B cell (primary cell): Measurements from ENCODE around the gene ARL14EPL. TPM values are rescaled to one million over a fixed set of nuclear protein-coding genes. Genes with fewer than 3 reads are reported as not detected.

Experiments used
- ATAC-seq: fragments of 200-7000 bp; cut with Tn5 transposase; one replicate; pipeline ENCODE4 v1.10.0; 2021; ENCODE audit warnings: low read depth, mild to moderate bottlenecking, moderate number of reproducible peaks, moderate library complexity
- CTCF ChIA-PET: fragments of 350-600 bp; sonication (Branson Sonifier 250); formaldehyde crosslinking; loops from one replicate; lab custom pipeline; 2021; ENCODE audit warnings: antibody characterized with exemption, inconsistent platforms; lab: Charles Lee
- POLR2A ChIA-PET: fragments of 350-600 bp; sonication (Branson Sonifier 250); formaldehyde crosslinking; loops from one replicate; lab custom pipeline; 2021; ENCODE audit warnings: antibody characterized with exemption; lab: Charles Lee
- DNase-seq: peaks from one replicate; pipeline ENCODE4 v3.0.0; 2013
- H2AFZ ChIP-seq: 2 replicates; pipeline ENCODE4 v1.6.1; 2012; ENCODE audit warnings: mild to moderate bottlenecking, low read depth, low read length; ENCODE audit not compliant: insufficient read depth, poor library complexity, severe bottlenecking
- H3K27ac ChIP-seq, 2 donors: 1 replicate in 1 of 2; 2 replicates in 1 of 2; pipeline ENCODE4 v1.5.1; 2012 to 2013; ENCODE audit warnings: low read length in 2 of 2, mild to moderate bottlenecking in 2 of 2, moderate library complexity in 1 of 2
- H3K27me3 ChIP-seq, 4 experiments: fragments of 200-600 bp in 1 of 4; sonication (generic) in 1 of 4; replicated peaks in 1 of 4; 1 replicate in 2 of 4; 2 replicates in 2 of 4; pipeline versions ENCODE4 v1.6.1 to v1.7.0; 2013 to 2016; ENCODE audit warnings: low read length in 3 of 4, mild to moderate bottlenecking in 2 of 4, mixed read lengths in 1 of 4, moderate library complexity in 1 of 4; ENCODE audit not compliant: insufficient read depth in 4 of 4, control insufficient read depth in 3 of 4; ENCODE audit errors: control extremely low read depth in 1 of 4
- H3K36me3 ChIP-seq, 2 experiments: replicated peaks in 1 of 2; 1 replicate in 1 of 2; 2 replicates in 1 of 2; pipeline versions ENCODE4 v1.6.1 to v1.7.1; 2013; ENCODE audit warnings: low read length in 1 of 2; ENCODE audit not compliant: insufficient read depth in 2 of 2, control insufficient read depth in 1 of 2; ENCODE audit errors: control extremely low read depth in 1 of 2, extremely low read depth in 1 of 2
- H3K4me1 ChIP-seq, 2 donors: fragments of 200-600 bp in 1 of 2; sonication (generic) in 1 of 2; 1 replicate in 1 of 2; 2 replicates in 1 of 2; pipeline versions ENCODE4 v1.5.1 to v1.6.1; 2013 to 2017; ENCODE audit warnings: low read length in 2 of 2; ENCODE audit not compliant: control insufficient read depth in 2 of 2, insufficient read depth in 2 of 2
- H3K4me2 ChIP-seq: replicated peaks from 2 replicates; pipeline ENCODE3; 2012; ENCODE audit warnings: mild to moderate bottlenecking, low read depth, low read length; ENCODE audit not compliant: poor library complexity, severe bottlenecking
- H3K4me3 ChIP-seq, 5 experiments: fragments of 200-600 bp in 1 of 5; sonication (generic) in 1 of 5; 1 replicate in 3 of 5; 2 replicates in 2 of 5; pipeline versions ENCODE4 v1.5.1 to v1.7.0; 2011 to 2016; ENCODE audit warnings: low read length in 4 of 5, mild to moderate bottlenecking in 4 of 5, low read depth in 2 of 5, control low read depth in 1 of 5, moderate library complexity in 1 of 5; ENCODE audit not compliant: insufficient read depth in 1 of 5; ENCODE audit errors: control extremely low read depth in 1 of 5, extremely low read depth in 1 of 5
- H3K79me2 ChIP-seq: fragments of 200-600 bp; sonication (generic); one replicate; pipeline ENCODE4 v1.6.0; 2016; ENCODE audit warnings: low read length; ENCODE audit not compliant: control insufficient read depth, insufficient read depth
- H3K9ac ChIP-seq: fragments of 200-600 bp; sonication (generic); 2 replicates; pipeline ENCODE4 v1.6.1; 2017; ENCODE audit warnings: mild to moderate bottlenecking, low read length, moderate library complexity
- H3K9me3 ChIP-seq, 3 donors: one replicate each; pipeline versions ENCODE4 v1.6.1 to v1.7.1; 2013; ENCODE audit warnings: low read length in 2 of 3; ENCODE audit not compliant: control insufficient read depth in 2 of 3, insufficient read depth in 1 of 3; ENCODE audit errors: control extremely low read depth in 1 of 3
- H4K20me1 ChIP-seq: 2 replicates; pipeline ENCODE4 v1.6.0; 2012; ENCODE audit warnings: mild to moderate bottlenecking, low read length; ENCODE audit not compliant: insufficient read depth, control insufficient read depth, poor library complexity, severe bottlenecking
- H3K27ac Mint-ChIP-seq: one replicate; pipeline ENCODE4 v1.8.0; 2021; ENCODE audit warnings: mixed read lengths
- H3K27me3 Mint-ChIP-seq: one replicate; pipeline ENCODE4 v1.8.0; 2021; ENCODE audit warnings: mixed read lengths
- H3K4me1 Mint-ChIP-seq: one replicate; pipeline ENCODE4 v1.8.0; 2021; ENCODE audit warnings: mixed read lengths
- H3K4me3 Mint-ChIP-seq: one replicate; pipeline ENCODE4 v1.8.0; 2021; ENCODE audit warnings: mixed read lengths
- H3K9me3 Mint-ChIP-seq: one replicate; pipeline ENCODE4 v1.8.0; 2022; ENCODE audit warnings: mixed read lengths; ENCODE audit not compliant: insufficient read depth
- CTCF ChIP-seq: fragments of 200-600 bp; IDR thresholded peaks from one replicate; pipeline ENCODE4 v1.8.0; 2022; ENCODE audit warnings: antibody characterized with exemption, mild to moderate bottlenecking
- EZH2 ChIP-seq: IDR thresholded peaks from 2 replicates; pipeline ENCODE4 v1.6.1; 2012; ENCODE audit warnings: borderline replicate concordance, low read depth, mild to moderate bottlenecking, moderate library complexity, low read length; ENCODE audit not compliant: insufficient read depth, poor library complexity, severe bottlenecking
- WGBS: methylation state at CpG from one replicate; pipeline ENCODE4 v1.1.5; 2013; ENCODE audit warnings: missing lambda C conversion rate; ENCODE audit not compliant: insufficient coverage; 5-methylcytosine and 5-hydroxymethylcytosine counted together
- intact Hi-C: fragments of 100-400 bp; cut with micrococcal nuclease; formaldehyde crosslinking; loops from one replicate; pipeline ENCODE4 v1.10.0; 2022
- polyA plus RNA-seq: library from polyadenylated mRNA; depleted of rRNA; stranded (reverse); fragments of >200 nt; gene quantifications from 2 replicates; pipeline ENCODE4 v1.2.3, GENCODE V29; 2012
- total RNA-seq, 2 donors: library from RNA; stranded (reverse); fragments of 120-200 nt in 1 of 2; gene quantifications; 1 replicate in 1 of 2; 2 replicates in 1 of 2; pipeline versions ENCODE4 v1.2.3 to v1.2.4, GENCODE V29; 2013 to 2022

ARL14EPL gene
- total and polyA plus RNA-seq, 2 donors (not counting 1 experiment from before 2014, with no cell fraction given) = 0.19 TPM; not detected in 1

- intact Hi-C loops = no loop called here
- no peak overlapping the region for H3K4me3 Mint-ChIP-seq
- no peaks in the 10 kb centered on the region for H3K4me1 Mint-ChIP-seq
- ATAC-seq = no peak
- Histone ChIP-seq H3K9me3 (no peaks in the 10 kb centered on the region), H3K36me3 (no peaks in the 10 kb centered on the region), H3K27me3 (no peaks in the 10 kb centered on the region), H3K4me3 (no peak overlapping the region), H3K27ac (no peak overlapping the region), H3K9ac (no peak overlapping the region), H3K79me2 (no peaks in the 10 kb centered on the region), H3K4me1 (no peaks in the 10 kb centered on the region), H2AFZ (no peak overlapping the region), H3K4me2 (no peak overlapping the region), H4K20me1 (no peaks in the 10 kb centered on the region)
- peaks cover 3% of the 10 kb centered on the region for H3K27me3 Mint-ChIP-seq
- H3K9me3 Mint-ChIP-seq = no peaks in the 10 kb centered on the region
- H3K27ac Mint-ChIP-seq = no peak overlapping the region
- WGBS = no CpG with 5 or more reads among the region's 2 CpGs
- no peak for DNase-seq
- TF ChIP-seq CTCF (no peak), EZH2 (no peak)
- ChIA-PET POLR2A (no interaction called here), CTCF (interaction anchor here (1.7 to 1.9 kb wide), 2 partner anchors 11 to 427 kb away, joined by 3 to 4 read pairs; no protein-coding TSS in a partner anchor)
Measured at GRCh38 chr5:116062352-116062751, 30.1 kb downstream of the ARL14EPL start.

GRCh38 chr5:116063950-116064349 is 31.7 kb downstream of the ARL14EPL start:
- H3K9me3 Mint-ChIP-seq = no peaks in the 10 kb centered on the region
- H3K36me3 ChIP-seq = no peaks in the 10 kb centered on the region
- no peak overlapping the region for H3K4me3 ChIP-seq
- 83% methylated on average over 1 of the region's 3 CpGs for WGBS
- ChIA-PET POLR2A (interaction anchor here (0.7 kb wide), 1 partner anchor 9 kb away, joined by 5 read pairs; no protein-coding TSS in a partner anchor), CTCF (interaction anchor here (0.9 kb wide), 1 partner anchor 16 kb away, joined by 5 read pairs; no protein-coding TSS in a partner anchor)
- no peaks in the 10 kb centered on the region for H3K4me1 Mint-ChIP-seq
- no peak overlapping the region for H3K9ac ChIP-seq
- H3K9me3 ChIP-seq = no peaks in the 10 kb centered on the region
- H4K20me1 ChIP-seq = no peaks in the 10 kb centered on the region
- no peak overlapping the region for H3K4me2 ChIP-seq
- H3K27me3 Mint-ChIP-seq = peaks cover 3% of the 10 kb centered on the region
- no peak overlapping the region for H3K27ac Mint-ChIP-seq
- H3K4me3 Mint-ChIP-seq = no peak overlapping the region
- no peak overlapping the region for H2AFZ ChIP-seq
- ATAC-seq (no peak), DNase-seq (no peak)
- H3K4me1 ChIP-seq = no peaks in the 10 kb centered on the region
- H3K27ac ChIP-seq = no peak overlapping the region
- intact Hi-C loops = no loop called here
- no peaks in the 10 kb centered on the region for H3K79me2 ChIP-seq
- TF ChIP-seq EZH2 = no peak
- no peak for TF ChIP-seq CTCF
- no peaks in the 10 kb centered on the region for H3K27me3 ChIP-seq
